ENCODE results near the gene PWWP2A.

The PWWP2A gene

GRCh38 chr5:160042671-160043070 is 76.6 kb downstream of the PWWP2A start:
- no peak for DNase-seq (ENCODE audit: extremely low read depth, low read depth)
- no peak for TF ChIP-seq CTCF (IDR thresholded peaks at IDR 0.05; ENCODE audit: low read depth, low read length)
